ENCODE results near the gene TMCO4. TPM values are rescaled to one million over a fixed set of nuclear protein-coding genes. Genes with fewer than 3 reads are reported as not detected.

TMCO4 gene
- total and polyA plus RNA-seq, 2 donors (not counting 1 experiment from before 2014, with no cell fraction given), result 21.7 to 31.3 TPM

GRCh38 chr1:19780267-19780877, 19.3 kb downstream of the TMCO4 start:
- no peaks in the 10 kb centered on the region for H3K4me1 ChIP-seq (ENCODE audit: control insufficient read depth in 2 of 2, insufficient read depth in 2 of 2, low read length in 2 of 2)
- no peak for TF ChIP-seq EZH2 (IDR thresholded peaks at IDR 0.05; ENCODE audit: borderline replicate concordance, insufficient read depth, low read depth, low read length, poor library complexity, severe bottlenecking)
- TF ChIP-seq CTCF (IDR thresholded peaks at IDR 0.05), result no peak
- DNase-seq (no peak), ATAC-seq (ENCODE audit: low read depth) (no peak)
- no peaks in the 10 kb centered on the region for H3K4me1 Mint-ChIP-seq
- intact Hi-C loops (cut with micrococcal nuclease), result no loop called here
- no peak overlapping the region for H3K4me3 ChIP-seq (ENCODE audit: control extremely low read depth in 1 of 5, extremely low read depth in 1 of 5, insufficient read depth in 1 of 5, low read depth in 2 of 5, low read length in 4 of 5)
- H3K27ac Mint-ChIP-seq, result no peak overlapping the region
- H3K4me2 ChIP-seq (replicated peaks; ENCODE audit: low read depth, low read length, poor library complexity, severe bottlenecking), result no peak overlapping the region
- H3K9ac ChIP-seq (ENCODE audit: low read length), result no peak overlapping the region
- H2AFZ ChIP-seq (ENCODE audit: insufficient read depth, low read depth, low read length, poor library complexity, severe bottlenecking), result no peak overlapping the region
- H3K79me2 ChIP-seq (ENCODE audit: control insufficient read depth, insufficient read depth, low read length), result no peaks in the 10 kb centered on the region
- no peaks in the 10 kb centered on the region for H4K20me1 ChIP-seq (ENCODE audit: control insufficient read depth, insufficient read depth, low read length, poor library complexity, severe bottlenecking)
- H3K36me3 ChIP-seq (replicated peaks in 1 of 2; ENCODE audit: control extremely low read depth in 1 of 2, control insufficient read depth in 1 of 2, extremely low read depth in 1 of 2, insufficient read depth in 2 of 2, low read length in 1 of 2), result peaks cover 6 to 66% of the 10 kb centered on the region in 2 experiments
- H3K4me3 Mint-ChIP-seq, result no peak overlapping the region
- CTCF ChIA-PET, result no interaction called here
- no peaks in the 10 kb centered on the region for H3K27me3 Mint-ChIP-seq
- no peak overlapping the region for H3K27ac ChIP-seq (ENCODE audit: low read length in 2 of 2)
- POLR2A ChIA-PET, result interaction anchor here (0.5 kb wide), 1 partner anchor 22 kb away, joined by 10 read pairs; no protein-coding TSS in a partner anchor
- no peaks in the 10 kb centered on the region for H3K27me3 ChIP-seq (replicated peaks in 1 of 4; ENCODE audit: control extremely low read depth in 1 of 4, control insufficient read depth in 3 of 4, insufficient read depth in 4 of 4, low read length in 3 of 4)
- peaks cover 0 to 7% (median 0%) of the 10 kb centered on the region in 3 donors for H3K9me3 ChIP-seq (ENCODE audit: control extremely low read depth in 1 of 3, control insufficient read depth in 2 of 3, insufficient read depth in 1 of 3, low read length in 2 of 3)
- peaks cover 2% of the 10 kb centered on the region for H3K9me3 Mint-ChIP-seq (ENCODE audit: insufficient read depth)
- 91% methylated on average over 10 of the region's 11 CpGs for WGBS (ENCODE audit: insufficient coverage)

GRCh38 chr1:19776933-19777332, 22.8 kb downstream of the TMCO4 start:
- Histone ChIP-seq H3K9me3 (ENCODE audit: control extremely low read depth in 1 of 3, control insufficient read depth in 2 of 3, insufficient read depth in 1 of 3, low read length in 2 of 3) (peaks cover 0 to 7% (median 0%) of the 10 kb centered on the region in 3 donors), H4K20me1 (ENCODE audit: control insufficient read depth, insufficient read depth, low read length, poor library complexity, severe bottlenecking) (no peaks in the 10 kb centered on the region), H3K4me3 (ENCODE audit: control extremely low read depth in 1 of 5, extremely low read depth in 1 of 5, insufficient read depth in 1 of 5, low read depth in 2 of 5, low read length in 4 of 5) (no peak overlapping the region), H3K27ac (ENCODE audit: low read length in 2 of 2) (no peak overlapping the region), H3K79me2 (ENCODE audit: control insufficient read depth, insufficient read depth, low read length) (no peaks in the 10 kb centered on the region), H2AFZ (ENCODE audit: insufficient read depth, low read depth, low read length, poor library complexity, severe bottlenecking) (no peak overlapping the region), H3K4me1 (ENCODE audit: control insufficient read depth in 2 of 2, insufficient read depth in 2 of 2, low read length in 2 of 2) (no peaks in the 10 kb centered on the region), H3K4me2 (replicated peaks; ENCODE audit: low read depth, low read length, poor library complexity, severe bottlenecking) (no peak overlapping the region), H3K36me3 (replicated peaks in 1 of 2; ENCODE audit: control extremely low read depth in 1 of 2, control insufficient read depth in 1 of 2, extremely low read depth in 1 of 2, insufficient read depth in 2 of 2, low read length in 1 of 2) (peaks cover 3 to 48% of the 10 kb centered on the region in 2 experiments), H3K9ac (ENCODE audit: low read length) (no peak overlapping the region), H3K27me3 (replicated peaks in 1 of 4; ENCODE audit: control extremely low read depth in 1 of 4, control insufficient read depth in 3 of 4, insufficient read depth in 4 of 4, low read length in 3 of 4) (no peaks in the 10 kb centered on the region)
- DNase-seq, result no peak
- intact Hi-C loops (cut with micrococcal nuclease), result no loop called here
- ChIA-PET POLR2A (interaction anchor here (0.6 kb wide), 1 partner anchor 11 kb away, joined by 4 read pairs; no protein-coding TSS in a partner anchor), CTCF (no interaction called here)
- H3K27ac Mint-ChIP-seq, result no peak overlapping the region
- H3K4me3 Mint-ChIP-seq, result no peak overlapping the region
- whole genome bisulfite sequencing (ENCODE audit: insufficient coverage), result 100% methylated on average over 2 of the region's 4 CpGs
- peaks cover 2% of the 10 kb centered on the region for H3K9me3 Mint-ChIP-seq (ENCODE audit: insufficient read depth)
- TF ChIP-seq CTCF (IDR thresholded peaks at IDR 0.05) (no peak), EZH2 (IDR thresholded peaks at IDR 0.05; ENCODE audit: borderline replicate concordance, insufficient read depth, low read depth, low read length, poor library complexity, severe bottlenecking) (no peak)
- H3K27me3 Mint-ChIP-seq, result no peaks in the 10 kb centered on the region
- H3K4me1 Mint-ChIP-seq, result no peaks in the 10 kb centered on the region
- ATAC-seq (ENCODE audit: low read depth), result no peak

Measured in B cell (primary cell).